Effector memory CD8-positive, alpha-beta T cell (primary cell): ENCODE data around the gene LITAFD.
A peak's percentile ranks its signal among the peaks of the same experiment; 100 is the strongest.
"Not testable (repeated sequence)": the region's sequence is repeated elsewhere in the genome, so short reads cannot be mapped to it uniquely, and the experiment has no call there.

Experiments used
- ATAC-seq: fragments of 150-1000 bp; cut with Tn5 transposase; replicated peaks from 2 replicates; pipeline ENCODE4 v1.10.0; 2021; ENCODE audit warnings: mild to moderate bottlenecking, moderate library complexity
- DNase-seq, 3 experiments: peaks; one replicate each; pipeline ENCODE4 v3.0.0; 2021
- H3K27ac Mint-ChIP-seq, 2 donors: one replicate each; pipeline ENCODE4 v1.8.0; 2022; ENCODE audit warnings: mild to moderate bottlenecking in 2 of 2, mixed read lengths in 2 of 2, moderate library complexity in 2 of 2
- H3K27me3 Mint-ChIP-seq, 2 donors: one replicate each; pipeline ENCODE4 v1.8.0; 2022; ENCODE audit warnings: mixed read lengths in 2 of 2
- H3K36me3 Mint-ChIP-seq: one replicate; pipeline ENCODE4 v1.8.0; 2022; ENCODE audit warnings: mild to moderate bottlenecking, moderate library complexity, mixed read lengths; ENCODE audit not compliant: insufficient read depth
- H3K4me1 Mint-ChIP-seq, 2 donors: one replicate each; pipeline ENCODE4 v1.8.0; 2022; ENCODE audit warnings: low read depth in 2 of 2, mixed read lengths in 2 of 2
- H3K4me3 Mint-ChIP-seq, 2 donors: one replicate each; pipeline ENCODE4 v1.8.0; 2022; ENCODE audit warnings: mild to moderate bottlenecking in 2 of 2, mixed read lengths in 2 of 2, moderate library complexity in 2 of 2
- H3K9me3 Mint-ChIP-seq, 2 donors: one replicate each; pipeline ENCODE4 v1.8.0; 2022; ENCODE audit warnings: mixed read lengths in 2 of 2

LITAFD gene

DNA sequence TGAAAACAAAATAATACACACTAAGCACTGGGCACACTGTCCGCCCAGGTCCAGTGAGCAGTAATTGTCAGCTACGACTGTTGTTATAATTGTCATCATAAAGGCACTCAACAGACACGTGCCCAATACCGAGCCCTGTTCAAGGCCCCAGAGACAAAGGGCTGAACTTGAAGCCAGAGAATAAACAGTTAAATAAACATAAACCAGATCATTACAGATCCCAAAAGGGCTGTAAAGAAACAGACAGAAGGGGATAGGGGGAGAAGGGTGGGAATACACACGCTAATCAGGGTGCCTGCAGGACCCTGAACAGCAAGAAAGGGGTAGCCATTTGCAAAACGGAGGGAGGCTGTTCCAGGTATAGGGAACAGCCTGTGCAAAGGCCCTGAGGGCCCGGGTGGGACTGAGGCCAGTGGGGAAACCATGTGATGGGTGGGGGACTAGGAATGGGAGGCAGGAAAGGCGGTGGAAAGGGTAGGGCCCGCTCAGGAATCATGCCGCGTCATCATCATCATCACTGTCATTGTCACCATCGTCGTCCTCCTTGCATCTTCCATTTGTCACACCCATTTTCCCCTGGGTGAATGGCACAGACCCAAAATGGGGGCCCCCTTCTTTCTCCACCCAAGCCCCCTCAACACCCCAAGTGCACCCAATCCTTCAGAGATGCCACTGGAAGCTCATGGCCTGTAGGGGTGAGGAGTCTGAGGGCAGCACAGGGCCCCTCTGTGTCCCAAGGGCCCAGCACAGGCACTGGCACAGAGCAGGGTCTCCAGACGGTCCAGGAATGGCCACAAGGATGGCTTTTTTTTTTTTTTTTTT lies 19.6 kb upstream of the LITAFD start:
- peaks cover 29 to 41% of the 10 kb centered on the region in 2 donors for H3K4me1 Mint-ChIP-seq
- DNase-seq (no peak), ATAC-seq (no peak)
- peak overlapping the region; percentile 32 to 54 for H3K27ac Mint-ChIP-seq
- H3K36me3 Mint-ChIP-seq: peaks cover 11% of the 10 kb centered on the region
- no peak overlapping the region for H3K4me3 Mint-ChIP-seq
- H3K9me3 Mint-ChIP-seq: no peaks in the 10 kb centered on the region
- no peaks in the 10 kb centered on the region for H3K27me3 Mint-ChIP-seq

- no peak for ATAC-seq
- no peaks in the 10 kb centered on the region for H3K27me3 Mint-ChIP-seq
- DNase-seq: no peak
- peak overlapping the region; percentile 59 to 71 for H3K27ac Mint-ChIP-seq
- peaks cover 33 to 43% of the 10 kb centered on the region in 2 donors for H3K4me1 Mint-ChIP-seq
- peaks cover 9% of the 10 kb centered on the region for H3K36me3 Mint-ChIP-seq
- H3K4me3 Mint-ChIP-seq: no peak overlapping the region
- no peaks in the 10 kb centered on the region for H3K9me3 Mint-ChIP-seq
Measured at GRCh38 chr16:8863594-8864424, 18.3 kb upstream of the LITAFD start.

DNA sequence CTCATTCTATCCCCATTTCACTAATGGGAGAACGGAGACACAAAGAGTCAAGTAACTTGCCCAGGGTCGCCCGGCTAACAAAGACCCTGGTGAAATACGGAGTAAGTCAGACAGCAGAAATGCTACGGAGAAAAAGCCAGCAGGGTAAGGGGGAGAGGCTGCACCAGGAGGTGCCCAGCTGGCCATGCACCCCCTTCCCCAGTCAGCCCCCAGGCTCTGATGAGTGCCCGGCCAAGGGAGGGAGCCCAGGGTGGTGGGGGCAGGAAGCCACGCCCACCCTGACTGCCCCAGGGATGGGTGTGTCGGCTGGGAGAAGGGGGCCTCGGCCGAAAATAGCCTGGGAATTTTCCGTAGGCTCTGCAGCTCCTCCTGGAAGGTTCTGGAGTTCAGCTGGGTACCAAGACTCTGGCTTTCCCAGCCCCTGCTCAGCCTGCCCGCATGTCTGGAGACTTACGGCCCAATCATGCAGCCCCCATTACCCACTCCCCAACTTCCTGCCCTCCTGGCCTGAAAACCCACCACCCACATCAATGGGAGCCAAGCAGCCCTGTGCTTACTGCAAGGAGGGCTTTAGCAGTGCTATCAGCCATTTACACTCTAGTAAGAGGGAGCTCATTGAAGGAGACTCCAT lies 17.6 kb upstream of the LITAFD start:
- H3K9me3 Mint-ChIP-seq: no peaks in the 10 kb centered on the region
- DNase-seq (no peak), ATAC-seq (no peak)
- H3K4me3 Mint-ChIP-seq: no peak overlapping the region
- H3K27me3 Mint-ChIP-seq: no peaks in the 10 kb centered on the region
- H3K27ac Mint-ChIP-seq: peak overlapping the region; percentile 59 to 71
- H3K4me1 Mint-ChIP-seq: peaks cover 38 to 48% of the 10 kb centered on the region in 2 donors
- peaks cover 9% of the 10 kb centered on the region for H3K36me3 Mint-ChIP-seq

DNA sequence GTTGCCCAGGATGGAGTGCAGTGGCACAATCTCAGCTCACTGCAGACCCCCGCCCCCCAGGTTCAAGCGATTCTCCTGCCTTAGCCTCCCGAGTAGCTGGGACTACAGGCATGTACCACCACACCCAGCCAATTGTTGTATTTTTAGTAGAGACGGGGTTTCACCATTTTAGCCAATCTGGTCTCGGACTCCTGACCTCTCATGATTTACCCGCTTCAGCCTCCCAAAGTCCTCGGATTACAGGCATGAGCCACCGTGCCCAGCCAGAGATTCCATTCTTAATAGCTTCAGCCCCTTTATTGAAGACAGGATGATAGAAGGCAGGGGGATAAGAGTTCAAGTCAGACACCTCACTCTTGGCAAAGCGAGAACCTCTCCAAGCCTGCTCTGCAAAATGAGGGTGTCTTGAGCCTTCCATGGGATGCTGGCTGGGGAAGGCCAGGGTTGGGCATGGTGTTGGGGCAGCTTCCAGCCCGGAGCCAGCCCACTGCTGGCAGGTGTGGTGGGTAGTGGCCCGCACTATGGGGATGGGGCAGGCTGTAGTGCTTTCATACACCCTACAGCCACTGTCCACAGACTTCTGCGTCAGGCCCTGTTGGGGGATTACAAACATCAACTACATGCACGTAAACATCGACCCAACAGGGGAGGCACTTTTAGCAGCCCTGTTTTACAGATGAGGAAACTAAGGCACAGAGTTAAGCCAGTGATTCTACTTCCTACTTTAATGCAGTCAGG lies 16.8 kb upstream of the LITAFD start:
- Mint-ChIP-seq H3K27me3 (no peaks in the 10 kb centered on the region), H3K4me3 (peak overlapping the region; percentile 76 to 90), H3K9me3 (no peaks in the 10 kb centered on the region), H3K36me3 (peaks cover 9% of the 10 kb centered on the region), H3K27ac (peak overlapping the region; percentile 38 to 55), H3K4me1 (peaks cover 38 to 47% of the 10 kb centered on the region in 2 donors)
- DNase-seq (no peak), ATAC-seq (no peak)

DNA sequence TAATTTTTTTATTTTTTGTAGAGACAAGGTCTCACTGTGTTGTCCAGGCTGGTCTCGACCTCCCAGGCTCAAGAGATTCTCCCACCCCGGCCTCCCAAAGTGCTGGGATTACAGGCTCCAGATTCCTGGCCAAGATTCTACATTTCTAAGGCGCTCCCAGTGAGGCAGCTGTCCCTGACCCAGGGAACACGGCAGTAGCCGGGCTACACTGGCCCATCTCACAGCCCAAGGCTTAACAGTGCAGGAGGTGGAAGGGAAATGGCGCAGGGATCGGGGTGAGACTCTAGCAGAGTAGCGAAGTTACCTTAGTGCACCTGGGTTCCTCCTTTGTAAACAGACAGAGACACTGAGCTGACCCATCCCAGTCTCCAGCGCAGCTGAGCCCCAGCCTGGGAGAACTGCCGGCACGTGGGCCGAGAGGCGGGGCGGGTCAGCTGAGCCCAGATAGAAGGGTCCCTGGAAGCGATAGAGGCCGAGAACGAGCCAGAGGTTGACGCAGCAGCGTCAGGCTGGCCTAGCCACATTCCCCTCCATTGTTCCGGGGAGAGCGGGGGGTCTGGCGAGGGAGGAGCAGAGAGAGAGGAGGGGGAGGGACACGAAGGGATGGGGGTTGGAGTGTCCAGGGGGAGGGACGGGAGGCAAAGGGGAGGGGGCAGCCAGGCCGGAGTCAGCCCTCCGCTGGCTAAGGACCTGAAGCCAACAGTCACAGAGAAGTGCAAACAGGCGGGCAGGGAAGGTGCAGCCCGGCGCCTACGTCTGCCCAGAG lies 15.8 kb upstream of the LITAFD start:
- Mint-ChIP-seq H3K4me3 (peak overlapping the region; percentile 76 to 90), H3K27ac (peak overlapping the region; percentile 55 to 72), H3K4me1 (peaks cover 38 to 49% of the 10 kb centered on the region in 2 donors), H3K9me3 (no peaks in the 10 kb centered on the region), H3K27me3 (no peaks in the 10 kb centered on the region), H3K36me3 (peaks cover 9% of the 10 kb centered on the region)
- DNase-seq (no peak), ATAC-seq (no peak)

DNA sequence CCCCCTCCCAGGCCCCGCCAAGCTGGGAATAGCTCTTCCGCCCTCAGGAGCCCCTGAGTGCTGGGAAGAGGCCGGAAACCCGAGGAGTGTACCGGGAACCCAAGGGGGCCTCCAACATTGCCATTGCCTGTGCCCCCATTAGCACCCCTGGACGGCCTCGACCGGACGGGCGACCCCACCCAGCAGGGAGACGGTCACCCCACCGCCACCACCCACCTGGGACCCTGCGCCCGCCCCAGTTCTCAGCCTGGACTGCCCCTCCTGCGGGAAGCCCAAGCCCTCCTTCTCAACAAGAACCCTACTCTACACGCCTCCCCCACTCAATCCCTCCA lies 15.3 kb upstream of the LITAFD start:
- DNase-seq (no peak), ATAC-seq (no peak)
- Mint-ChIP-seq H3K27me3 (no peaks in the 10 kb centered on the region), H3K36me3 (peaks cover 9% of the 10 kb centered on the region), H3K9me3 (no peaks in the 10 kb centered on the region), H3K4me1 (peaks cover 38 to 49% of the 10 kb centered on the region in 2 donors), H3K4me3 (peak overlapping the region; percentile 90 to 97), H3K27ac (peak overlapping the region; percentile 72 to 97)

DNA sequence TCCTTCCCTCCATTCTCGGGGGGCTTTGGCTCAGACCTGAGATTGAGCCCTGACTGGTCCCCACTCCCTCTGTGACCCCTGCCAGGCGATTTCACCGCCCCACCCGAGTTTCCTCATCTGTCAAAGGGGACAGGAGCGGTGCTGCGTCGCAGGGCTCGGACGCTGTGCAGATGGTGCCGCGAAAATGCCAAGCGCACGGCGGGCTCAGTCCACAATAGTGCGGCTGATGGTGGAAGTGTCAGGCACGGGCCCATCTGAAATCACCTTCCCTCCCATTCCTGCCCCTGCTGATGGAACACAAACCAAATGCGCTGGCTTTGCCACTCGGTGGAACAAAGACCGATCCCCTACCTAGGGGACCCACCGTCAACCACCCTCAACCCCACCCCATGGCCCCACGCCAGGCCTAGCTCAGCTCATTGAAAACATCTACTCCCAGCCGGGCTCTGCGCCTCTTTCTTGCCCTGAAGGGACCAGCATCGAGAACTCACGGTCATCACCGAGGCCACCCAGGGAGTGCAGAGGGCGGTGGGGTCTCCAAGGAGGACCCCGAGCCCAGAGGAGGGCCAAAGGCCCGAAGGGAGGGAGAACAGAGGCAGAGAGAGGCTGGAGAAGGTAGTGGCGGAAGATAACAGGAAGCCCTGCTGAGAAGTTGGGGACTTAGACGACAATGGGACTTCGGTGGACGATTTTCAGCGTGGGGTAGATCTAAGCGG lies 14.8 kb upstream of the LITAFD start:
- no peaks in the 10 kb centered on the region for H3K27me3 Mint-ChIP-seq
- H3K4me1 Mint-ChIP-seq: peaks cover 35 to 45% of the 10 kb centered on the region in 2 donors
- no peaks in the 10 kb centered on the region for H3K9me3 Mint-ChIP-seq
- H3K27ac Mint-ChIP-seq: peak overlapping the region; percentile 72 to 97
- ATAC-seq: no peak
- no peak for DNase-seq
- peaks cover 9% of the 10 kb centered on the region for H3K36me3 Mint-ChIP-seq
- H3K4me3 Mint-ChIP-seq: peak overlapping the region; percentile 90 to 97

DNA sequence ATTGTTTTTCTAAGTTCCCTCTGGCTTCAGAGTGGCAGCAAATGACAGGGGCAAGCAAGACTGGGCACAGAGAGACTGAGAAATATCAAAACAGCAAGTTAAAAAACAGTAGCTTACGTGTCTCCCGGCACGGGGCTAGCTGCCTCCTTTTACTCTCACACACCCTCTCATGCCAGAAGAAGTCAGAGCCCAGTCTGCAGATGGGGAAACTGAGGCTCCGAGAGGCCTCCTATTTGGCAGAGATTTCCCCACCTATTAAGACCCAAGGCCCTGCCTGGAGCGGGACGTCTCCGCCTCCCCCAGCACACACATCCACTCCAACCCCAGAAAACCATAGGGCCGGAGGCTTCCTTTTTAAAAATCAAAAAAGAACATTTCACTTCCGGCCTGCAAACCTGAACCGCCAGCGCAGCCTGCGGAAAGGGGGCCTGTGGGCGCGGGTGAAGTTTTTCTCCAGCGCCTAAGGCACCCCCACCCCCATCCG lies 14.2 kb upstream of the LITAFD start:
- peaks cover 34 to 40% of the 10 kb centered on the region in 2 donors for H3K4me1 Mint-ChIP-seq
- peak overlapping the region; percentile 72 to 97 for H3K27ac Mint-ChIP-seq
- H3K4me3 Mint-ChIP-seq: peak overlapping the region; percentile 90 to 97
- ATAC-seq (peak; percentile 13), DNase-seq (peak; percentile 62 to 71 (median 68))
- H3K36me3 Mint-ChIP-seq: peaks cover 9% of the 10 kb centered on the region
- H3K9me3 Mint-ChIP-seq: no peaks in the 10 kb centered on the region
- H3K27me3 Mint-ChIP-seq: no peaks in the 10 kb centered on the region

DNA sequence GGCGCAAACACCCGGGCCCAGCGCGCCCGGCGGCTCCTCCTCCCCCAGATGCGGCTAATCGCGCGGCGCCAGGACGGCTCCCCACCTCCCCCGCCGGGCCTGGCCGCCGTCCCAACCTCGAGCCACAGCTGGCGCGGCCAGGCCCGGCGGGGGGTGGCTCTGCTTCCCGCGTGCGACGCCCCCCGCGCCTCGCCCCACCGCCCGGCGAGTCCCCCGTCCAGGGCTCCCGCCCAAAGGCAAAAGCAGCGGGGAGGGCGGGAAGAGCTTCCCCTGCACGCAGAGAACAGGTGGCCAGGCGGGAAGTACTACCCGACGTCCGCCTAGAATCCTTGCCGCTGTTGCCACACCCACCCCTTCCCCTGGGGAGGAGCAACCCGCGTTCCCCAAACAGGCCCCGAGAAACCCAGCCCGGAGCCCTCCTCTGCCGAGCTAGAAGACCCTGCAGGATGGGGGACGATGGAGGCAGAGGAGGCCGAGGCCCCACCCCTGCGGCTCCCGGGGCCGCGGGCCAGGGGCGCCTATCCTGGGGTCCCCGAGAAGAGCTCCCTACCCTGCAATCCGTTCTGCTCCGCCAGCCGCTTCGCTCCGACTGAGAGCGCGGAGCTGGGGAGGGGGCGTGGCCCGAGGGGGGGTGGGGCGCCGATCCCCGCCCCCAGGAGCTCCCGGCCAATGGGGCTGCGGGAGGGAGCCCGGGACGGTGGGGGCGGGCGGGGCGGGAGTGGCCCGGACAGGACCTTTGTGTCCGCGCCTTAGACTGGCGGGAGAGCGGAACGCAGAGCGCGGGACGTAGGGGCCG lies 13.5 kb upstream of the LITAFD start, which contains the start of gene CARHSP1:
TSS of gene CARHSP1 (minus strand) at position 591 of the 796 bp plus-strand sequence. CDS start 9,678 bp downstream, outside the sequence.
- Mint-ChIP-seq H3K4me1 (peaks cover 34 to 40% of the 10 kb centered on the region in 2 donors), H3K9me3 (no peaks in the 10 kb centered on the region), H3K4me3 (peak within 1 kb of the TSS; percentile 90 to 97), H3K27me3 (no peaks in the 10 kb centered on the region), H3K27ac (peak within 1 kb of the TSS; percentile 72 to 97), H3K36me3 (peaks cover 5% of the 10 kb centered on the region)
- DNase-seq: peak; percentile 61 to 70 (median 69)
- ATAC-seq: peak; percentile 71

GRCh38 chr16:8869212-8869987 lies 12.8 kb upstream of the LITAFD start:
- Mint-ChIP-seq H3K27me3 (no peaks in the 10 kb centered on the region), H3K4me1 (peaks cover 32 to 37% of the 10 kb centered on the region in 2 donors), H3K27ac (peak overlapping the region; percentile 24 to 44), H3K36me3 (peaks cover 5% of the 10 kb centered on the region), H3K9me3 (no peaks in the 10 kb centered on the region), H3K4me3 (peak overlapping the region; percentile 73 to 97)
- ATAC-seq: no peak
- DNase-seq: no peak

- H3K27me3 Mint-ChIP-seq, ATAC-seq, H3K9me3 Mint-ChIP-seq, H3K36me3 Mint-ChIP-seq, DNase-seq: not testable (repeated sequence)
- Mint-ChIP-seq H3K4me3 (peak overlapping the region in 1 of 2 donors; percentile 97), H3K27ac (peak overlapping the region in 1 of 2 donors; percentile 24), H3K4me1 (peaks cover 33 to 39% of the 10 kb centered on the region in 2 donors)
Measured at GRCh38 chr16:8869988-8870241, 12.2 kb upstream of the LITAFD start.
